GM23338 (cell line): ENCODE measurements around the gene SERPINA3. TPM values are rescaled to one million over a fixed set of nuclear protein-coding genes. Genes with fewer than 3 reads are reported as not detected.

Experiments used
- ATAC-seq: fragments of 200-7000 bp; cut with Tn5 transposase; 3 replicates; pipeline ENCODE4 v1.9.1; 2020
- DNase-seq: peaks from one replicate; pipeline ENCODE4 v3.0.0-alpha.2; 2015; ENCODE audit warnings: low spot score
- H2AFZ ChIP-seq: fragments of 200-600 bp; sonication (generic); 2 replicates; pipeline ENCODE4 v1.8.0; 2016; ENCODE audit warnings: antibody characterized with exemption, mild to moderate bottlenecking, moderate library complexity
- H3F3A ChIP-seq: fragments of 200-600 bp; sonication (generic); replicated peaks from 2 replicates; pipeline ENCODE4 v1.8.0; 2017; ENCODE audit warnings: antibody characterized with exemption, mixed run types, low read depth
- H3K27ac ChIP-seq: fragments of 200-600 bp; sonication (generic); 2 replicates; pipeline ENCODE4 v1.6.1; 2016; ENCODE audit warnings: low read depth
- H3K27me3 ChIP-seq: fragments of 200-600 bp; sonication (generic); 2 replicates; pipeline ENCODE4 v1.8.0; 2016; ENCODE audit warnings: mild to moderate bottlenecking, mixed run types, moderate library complexity; ENCODE audit not compliant: insufficient read depth
- H3K36me3 ChIP-seq: fragments of 200-600 bp; sonication (generic); 2 replicates; pipeline ENCODE4 v1.8.0; 2016; ENCODE audit warnings: mild to moderate bottlenecking; ENCODE audit not compliant: insufficient read depth
- H3K4me1 ChIP-seq: fragments of 200-600 bp; sonication (generic); 2 replicates; pipeline ENCODE4 v1.8.0; 2016; ENCODE audit warnings: mild to moderate bottlenecking, moderate library complexity; ENCODE audit not compliant: insufficient read depth
- H3K4me2 ChIP-seq: fragments of 200-600 bp; sonication (generic); 2 replicates; pipeline ENCODE4 v1.7.1; 2017; ENCODE audit warnings: mixed run types
- H3K4me3 ChIP-seq: fragments of 200-600 bp; sonication (generic); 2 replicates; pipeline ENCODE4 v1.6.1; 2016; ENCODE audit warnings: mixed run types
- H3K79me2 ChIP-seq: fragments of 200-600 bp; sonication (generic); replicated peaks from 2 replicates; pipeline ENCODE4 v1.8.0; 2017; ENCODE audit warnings: mild to moderate bottlenecking; ENCODE audit not compliant: insufficient read depth
- H3K9me2 ChIP-seq: fragments of 200-600 bp; sonication (generic); 2 replicates; pipeline ENCODE4 v1.8.0; 2017; ENCODE audit not compliant: insufficient read depth
- H4K20me1 ChIP-seq: fragments of 200-600 bp; sonication (generic); replicated peaks from 2 replicates; pipeline ENCODE4 v1.8.0; 2017; ENCODE audit warnings: mild to moderate bottlenecking; ENCODE audit not compliant: insufficient read depth
- H3K27ac Mint-ChIP-seq: 2 replicates; pipeline ENCODE4 v1.8.0; 2020; ENCODE audit warnings: inconsistent platforms, mild to moderate bottlenecking, moderate library complexity, mixed read lengths
- H3K27me3 Mint-ChIP-seq: 3 replicates; pipeline ENCODE4 v1.8.0; 2022; ENCODE audit warnings: low read depth, mild to moderate bottlenecking, moderate library complexity, mixed read lengths, inconsistent platforms; ENCODE audit not compliant: insufficient read depth, poor library complexity
- H3K36me3 Mint-ChIP-seq: 3 replicates; pipeline ENCODE4 v1.8.0; 2021; ENCODE audit warnings: low read depth, mild to moderate bottlenecking, inconsistent platforms, moderate library complexity, mixed read lengths
- H3K4me1 Mint-ChIP-seq: 3 replicates; pipeline ENCODE4 v1.8.0; 2020; ENCODE audit warnings: mild to moderate bottlenecking, inconsistent platforms, mixed read lengths
- H3K4me3 Mint-ChIP-seq: 3 replicates; pipeline ENCODE4 v1.8.0; 2021; ENCODE audit warnings: moderate library complexity, mild to moderate bottlenecking, inconsistent platforms, mixed read lengths
- H3K9me3 Mint-ChIP-seq: 3 replicates; pipeline ENCODE4 v1.8.0; 2020; ENCODE audit warnings: moderate library complexity, mild to moderate bottlenecking, inconsistent platforms, mixed read lengths
- CTCF ChIP-seq, 2 experiments: fragments of 200-600 bp in 1 of 2; sonication (generic) in 1 of 2; conservative IDR thresholded peaks; 2 replicates each; pipeline versions ENCODE4 v1.5.1 to v1.6.1; 2016 to 2017; ENCODE audit warnings: antibody characterized with exemption in 2 of 2, low read depth in 2 of 2, mild to moderate bottlenecking in 2 of 2, moderate library complexity in 1 of 2
- EZH2phosphoT487 ChIP-seq: fragments of 200-600 bp; sonication (generic); IDR thresholded peaks from one replicate; pipeline ENCODE4 v1.8.1; 2018; ENCODE audit warnings: antibody characterized with exemption; ENCODE audit not compliant: unreplicated experiment
- JUNB ChIP-seq: IDR thresholded peaks from one replicate; pipeline ENCODE4 v1.6.1; 2016; ENCODE audit warnings: antibody characterized with exemption; ENCODE audit not compliant: unreplicated experiment
- NANOG ChIP-seq: IDR thresholded peaks from 2 replicates; pipeline ENCODE4 v1.6.1; 2016; ENCODE audit warnings: antibody characterized with exemption, borderline replicate concordance
- POLR2AphosphoS5 ChIP-seq: IDR thresholded peaks from 2 replicates; pipeline ENCODE4 v1.6.1; 2016; ENCODE audit warnings: antibody characterized with exemption, low read depth
- STAT1 ChIP-seq: IDR thresholded peaks from one replicate; pipeline ENCODE4 v1.6.1; 2016; ENCODE audit warnings: antibody characterized with exemption; ENCODE audit not compliant: unreplicated experiment
- ZNF114 ChIP-seq: fragments of 250-450 bp; sonication (Bioruptor Pico); IDR thresholded peaks from 2 replicates; pipeline ENCODE4 v1.5.0; 2020; ENCODE audit warnings: mild to moderate bottlenecking, moderate library complexity
- polyA plus RNA-seq: library from polyadenylated mRNA; unstranded; fragments of >200 nt; fragmentation: Nextera tagmentation; extraction: Ambion mirVana; gene quantifications from 2 replicates; pipeline ENCODE4 v1.2.1, GENCODE V29; 2016
- total RNA-seq: library from RNA; depleted of rRNA; stranded (reverse); fragments of >200 nt; shearing (Covaris generic); gene quantifications from 2 replicates; pipeline ENCODE4 v1.2.3, GENCODE V29; 2014
- TF ChIP-seq, protein P1 (sequence below): IDR thresholded peaks from one replicate; pipeline ENCODE4 v1.6.1; 2018; ENCODE audit warnings: antibody characterized with exemption; ENCODE audit not compliant: unreplicated experiment
- TF ChIP-seq, protein P2 (sequence below): fragments of 250-450 bp; sonication (Bioruptor Pico); IDR thresholded peaks from 2 replicates; pipeline ENCODE4 v1.5.0; 2020; ENCODE audit warnings: mild to moderate bottlenecking, moderate library complexity

SERPINA3 gene
- total and polyA plus RNA-seq, 2 experiments from 2014 or later = not detected

DNA sequence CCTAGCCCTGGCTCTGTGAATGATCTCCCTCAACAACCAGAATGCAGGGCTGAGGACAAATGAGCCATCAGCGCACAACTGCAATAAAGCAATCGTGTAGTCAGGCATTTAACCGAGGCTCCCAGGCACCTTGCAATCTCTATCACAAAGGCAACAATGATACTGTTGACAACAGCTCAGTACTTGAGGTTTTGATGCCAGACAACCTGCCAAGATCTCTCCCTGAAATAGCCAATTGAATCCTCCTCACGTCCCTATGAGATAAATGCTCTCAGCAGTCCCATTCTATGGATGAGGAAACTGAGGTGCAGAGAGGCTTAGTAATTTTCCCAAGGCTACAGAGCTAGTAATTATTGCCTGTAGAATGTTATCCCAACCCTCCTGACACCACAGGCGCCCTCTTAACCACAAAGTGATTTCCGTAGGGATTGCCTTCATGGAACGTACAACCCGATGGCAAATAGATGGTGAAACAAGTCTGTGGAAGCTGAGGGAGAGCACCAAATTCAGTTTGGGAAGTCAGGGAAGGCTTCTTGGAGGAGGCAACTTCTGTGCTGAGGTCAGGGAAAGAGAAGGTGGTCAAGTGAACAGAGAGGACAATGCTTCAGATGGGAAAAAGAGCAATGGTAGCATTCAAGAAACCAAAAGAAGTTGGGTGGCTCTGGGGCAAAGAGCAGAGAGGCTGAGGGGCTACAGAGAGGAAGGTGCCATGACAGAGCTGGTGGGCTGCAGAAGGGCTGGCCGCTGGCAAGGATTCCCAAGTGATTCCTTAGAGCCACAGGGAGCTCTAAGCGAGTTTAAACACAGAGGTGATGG, 12.6 kb downstream of the SERPINA3 start (continued):
- TF ChIP-seq CTCF (conservative IDR thresholded peaks at IDR 0.05; ENCODE audit: low read depth in 2 of 2) (no peak), EZH2phosphoT487 (no peak), NANOG (no peak), STAT1 (no peak), JUNB (no peak), ZNF114 (CRISPR knock-in tag) (no peak), POLR2AphosphoS5 (no peak)
- TF ChIP-seq, protein P1, sequence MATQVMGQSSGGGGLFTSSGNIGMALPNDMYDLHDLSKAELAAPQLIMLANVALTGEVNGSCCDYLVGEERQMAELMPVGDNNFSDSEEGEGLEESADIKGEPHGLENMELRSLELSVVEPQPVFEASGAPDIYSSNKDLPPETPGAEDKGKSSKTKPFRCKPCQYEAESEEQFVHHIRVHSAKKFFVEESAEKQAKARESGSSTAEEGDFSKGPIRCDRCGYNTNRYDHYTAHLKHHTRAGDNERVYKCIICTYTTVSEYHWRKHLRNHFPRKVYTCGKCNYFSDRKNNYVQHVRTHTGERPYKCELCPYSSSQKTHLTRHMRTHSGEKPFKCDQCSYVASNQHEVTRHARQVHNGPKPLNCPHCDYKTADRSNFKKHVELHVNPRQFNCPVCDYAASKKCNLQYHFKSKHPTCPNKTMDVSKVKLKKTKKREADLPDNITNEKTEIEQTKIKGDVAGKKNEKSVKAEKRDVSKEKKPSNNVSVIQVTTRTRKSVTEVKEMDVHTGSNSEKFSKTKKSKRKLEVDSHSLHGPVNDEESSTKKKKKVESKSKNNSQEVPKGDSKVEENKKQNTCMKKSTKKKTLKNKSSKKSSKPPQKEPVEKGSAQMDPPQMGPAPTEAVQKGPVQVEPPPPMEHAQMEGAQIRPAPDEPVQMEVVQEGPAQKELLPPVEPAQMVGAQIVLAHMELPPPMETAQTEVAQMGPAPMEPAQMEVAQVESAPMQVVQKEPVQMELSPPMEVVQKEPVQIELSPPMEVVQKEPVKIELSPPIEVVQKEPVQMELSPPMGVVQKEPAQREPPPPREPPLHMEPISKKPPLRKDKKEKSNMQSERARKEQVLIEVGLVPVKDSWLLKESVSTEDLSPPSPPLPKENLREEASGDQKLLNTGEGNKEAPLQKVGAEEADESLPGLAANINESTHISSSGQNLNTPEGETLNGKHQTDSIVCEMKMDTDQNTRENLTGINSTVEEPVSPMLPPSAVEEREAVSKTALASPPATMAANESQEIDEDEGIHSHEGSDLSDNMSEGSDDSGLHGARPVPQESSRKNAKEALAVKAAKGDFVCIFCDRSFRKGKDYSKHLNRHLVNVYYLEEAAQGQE = no peak

GRCh38 chr14:94625353-94625635, 13.1 kb downstream of the SERPINA3 start:
- Histone ChIP-seq H2AFZ (no peak overlapping the region), H3K4me1 (no peaks in the 10 kb centered on the region), H3K9me2 (peaks cover 7% of the 10 kb centered on the region; the same call in 1 of the 2 replicates), H3K4me3 (no peak overlapping the region), H3K4me2 (no peak overlapping the region), H3K36me3 (no peaks in the 10 kb centered on the region), H3F3A (no peaks in the 10 kb centered on the region), H4K20me1 (no peaks in the 10 kb centered on the region), H3K79me2 (no peaks in the 10 kb centered on the region), H3K27me3 (no peaks in the 10 kb centered on the region), H3K27ac (no peak overlapping the region)
- ATAC-seq (no peak), DNase-seq (no peak)
- no peak overlapping the region for H3K27ac Mint-ChIP-seq
- peaks cover 5% of the 10 kb centered on the region for H3K27me3 Mint-ChIP-seq
- no peak overlapping the region for H3K4me3 Mint-ChIP-seq
- no peaks in the 10 kb centered on the region for H3K4me1 Mint-ChIP-seq
- no peaks in the 10 kb centered on the region for H3K36me3 Mint-ChIP-seq
- H3K9me3 Mint-ChIP-seq = peaks cover 4% of the 10 kb centered on the region; the same call in 2 of the 3 replicates
- TF ChIP-seq POLR2AphosphoS5 (no peak), NANOG (no peak), JUNB (no peak), EZH2phosphoT487 (no peak)
- TF ChIP-seq, protein P2, sequence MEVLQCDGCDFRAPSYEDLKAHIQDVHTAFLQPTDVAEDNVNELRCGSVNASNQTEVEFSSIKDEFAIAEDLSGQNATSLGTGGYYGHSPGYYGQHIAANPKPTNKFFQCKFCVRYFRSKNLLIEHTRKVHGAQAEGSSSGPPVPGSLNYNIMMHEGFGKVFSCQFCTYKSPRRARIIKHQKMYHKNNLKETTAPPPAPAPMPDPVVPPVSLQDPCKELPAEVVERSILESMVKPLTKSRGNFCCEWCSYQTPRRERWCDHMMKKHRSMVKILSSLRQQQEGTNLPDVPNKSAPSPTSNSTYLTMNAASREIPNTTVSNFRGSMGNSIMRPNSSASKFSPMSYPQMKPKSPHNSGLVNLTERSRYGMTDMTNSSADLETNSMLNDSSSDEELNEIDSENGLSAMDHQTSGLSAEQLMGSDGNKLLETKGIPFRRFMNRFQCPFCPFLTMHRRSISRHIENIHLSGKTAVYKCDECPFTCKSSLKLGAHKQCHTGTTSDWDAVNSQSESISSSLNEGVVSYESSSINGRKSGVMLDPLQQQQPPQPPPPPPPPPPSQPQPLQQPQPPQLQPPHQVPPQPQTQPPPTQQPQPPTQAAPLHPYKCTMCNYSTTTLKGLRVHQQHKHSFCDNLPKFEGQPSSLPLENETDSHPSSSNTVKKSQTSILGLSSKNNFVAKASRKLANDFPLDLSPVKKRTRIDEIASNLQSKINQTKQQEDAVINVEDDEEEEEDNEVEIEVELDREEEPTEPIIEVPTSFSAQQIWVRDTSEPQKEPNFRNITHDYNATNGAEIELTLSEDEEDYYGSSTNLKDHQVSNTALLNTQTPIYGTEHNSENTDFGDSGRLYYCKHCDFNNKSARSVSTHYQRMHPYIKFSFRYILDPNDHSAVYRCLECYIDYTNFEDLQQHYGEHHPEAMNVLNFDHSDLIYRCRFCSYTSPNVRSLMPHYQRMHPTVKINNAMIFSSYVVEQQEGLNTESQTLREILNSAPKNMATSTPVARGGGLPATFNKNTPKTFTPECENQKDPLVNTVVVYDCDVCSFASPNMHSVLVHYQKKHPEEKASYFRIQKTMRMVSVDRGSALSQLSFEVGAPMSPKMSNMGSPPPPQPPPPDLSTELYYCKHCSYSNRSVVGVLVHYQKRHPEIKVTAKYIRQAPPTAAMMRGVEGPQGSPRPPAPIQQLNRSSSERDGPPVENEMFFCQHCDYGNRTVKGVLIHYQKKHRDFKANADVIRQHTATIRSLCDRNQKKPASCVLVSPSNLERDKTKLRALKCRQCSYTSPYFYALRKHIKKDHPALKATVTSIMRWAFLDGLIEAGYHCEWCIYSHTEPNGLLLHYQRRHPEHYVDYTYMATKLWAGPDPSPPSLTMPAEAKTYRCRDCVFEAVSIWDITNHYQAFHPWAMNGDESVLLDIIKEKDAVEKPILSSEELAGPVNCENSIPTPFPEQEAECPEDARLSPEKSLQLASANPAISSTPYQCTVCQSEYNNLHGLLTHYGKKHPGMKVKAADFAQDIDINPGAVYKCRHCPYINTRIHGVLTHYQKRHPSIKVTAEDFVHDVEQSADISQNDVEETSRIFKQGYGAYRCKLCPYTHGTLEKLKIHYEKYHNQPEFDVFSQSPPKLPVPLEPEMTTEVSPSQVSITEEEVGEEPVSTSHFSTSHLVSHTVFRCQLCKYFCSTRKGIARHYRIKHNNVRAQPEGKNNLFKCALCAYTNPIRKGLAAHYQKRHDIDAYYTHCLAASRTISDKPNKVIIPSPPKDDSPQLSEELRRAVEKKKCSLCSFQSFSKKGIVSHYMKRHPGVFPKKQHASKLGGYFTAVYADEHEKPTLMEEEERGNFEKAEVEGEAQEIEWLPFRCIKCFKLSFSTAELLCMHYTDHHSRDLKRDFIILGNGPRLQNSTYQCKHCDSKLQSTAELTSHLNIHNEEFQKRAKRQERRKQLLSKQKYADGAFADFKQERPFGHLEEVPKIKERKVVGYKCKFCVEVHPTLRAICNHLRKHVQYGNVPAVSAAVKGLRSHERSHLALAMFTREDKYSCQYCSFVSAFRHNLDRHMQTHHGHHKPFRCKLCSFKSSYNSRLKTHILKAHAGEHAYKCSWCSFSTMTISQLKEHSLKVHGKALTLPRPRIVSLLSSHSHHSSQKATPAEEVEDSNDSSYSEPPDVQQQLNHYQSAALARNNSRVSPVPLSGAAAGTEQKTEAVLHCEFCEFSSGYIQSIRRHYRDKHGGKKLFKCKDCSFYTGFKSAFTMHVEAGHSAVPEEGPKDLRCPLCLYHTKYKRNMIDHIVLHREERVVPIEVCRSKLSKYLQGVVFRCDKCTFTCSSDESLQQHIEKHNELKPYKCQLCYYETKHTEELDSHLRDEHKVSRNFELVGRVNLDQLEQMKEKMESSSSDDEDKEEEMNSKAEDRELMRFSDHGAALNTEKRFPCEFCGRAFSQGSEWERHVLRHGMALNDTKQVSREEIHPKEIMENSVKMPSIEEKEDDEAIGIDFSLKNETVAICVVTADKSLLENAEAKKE = no peak
